Stimulated activated CD4-positive, alpha-beta T cell treated with anti-CD3 and anti-CD28 coated beads, TNF-alpha, amount 100 ng/mL, for 24 hours (primary cell): ENCODE results near the gene KCNN2.

Experiments used
- DNase-seq, 3 experiments: peaks; one replicate each; pipeline ENCODE4 v3.0.0-alpha.2; 2020; ENCODE audit warnings: low read depth in 3 of 3

The KCNN2 gene

DNA sequence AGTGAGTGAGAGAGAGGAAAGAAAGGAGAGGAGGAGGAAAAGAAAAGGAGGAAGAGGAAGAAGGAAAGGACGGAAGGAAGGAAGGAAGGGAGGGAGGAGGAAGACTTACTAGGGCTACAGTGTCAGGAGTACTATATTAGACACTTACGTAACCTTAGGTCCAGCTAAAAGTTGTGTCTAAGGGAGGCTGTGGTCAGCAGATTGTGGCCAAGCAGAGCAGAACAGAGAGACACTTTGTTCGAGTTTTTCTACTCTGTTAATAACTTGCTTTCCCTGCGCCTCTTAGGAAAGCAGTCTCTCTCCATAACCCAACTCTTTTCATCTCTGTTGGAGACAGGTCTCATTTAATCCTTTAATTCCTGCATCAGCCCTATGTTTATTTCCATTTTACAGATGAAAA is 138.9 kb downstream of the KCNN2 start:
- DNase-seq: no peak

- DNase-seq: no peak
Observed at GRCh38 chr5:114504560-114504959, 142.7 kb downstream of the KCNN2 start.

GRCh38 chr5:114524221-114524620 is 162.4 kb downstream of the KCNN2 start:
- DNase-seq: no peak

DNA sequence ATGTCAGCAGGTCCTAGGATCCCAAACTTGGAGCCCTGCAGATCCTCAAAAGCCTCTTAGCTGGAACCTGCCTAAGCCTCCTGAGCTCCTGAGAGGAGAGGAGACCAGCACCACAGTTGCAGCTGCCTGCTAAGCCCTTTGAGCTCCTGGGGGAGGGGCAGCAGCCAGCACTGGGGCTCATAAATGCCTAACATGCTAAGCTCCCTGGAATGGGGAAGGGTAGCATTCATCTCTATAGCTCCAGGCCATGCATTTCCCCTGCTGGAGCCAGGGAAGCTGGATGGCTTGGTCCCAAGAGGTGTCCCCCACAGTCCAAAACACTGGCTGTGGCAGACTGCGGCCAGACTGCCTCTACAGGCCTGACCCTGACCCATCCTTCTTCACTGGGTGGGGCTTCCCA is 182.7 kb downstream of the KCNN2 start:
- no peak for DNase-seq
